Measurements from ENCODE around the gene PSMB1. TPM values are rescaled to one million over a fixed set of nuclear protein-coding genes. Genes with fewer than 3 reads are reported as not detected.

The PSMB1 gene
- total and polyA plus RNA-seq, 2 experiments from 2014 or later = 357 to 576 TPM

- no peak for DNase-seq (ENCODE audit: low spot score)
- Histone ChIP-seq H3K9me2 (ENCODE audit: insufficient read depth) (no peaks in the 10 kb centered on the region), H3K27me3 (ENCODE audit: insufficient read depth) (no peaks in the 10 kb centered on the region), H3K36me3 (ENCODE audit: insufficient read depth) (peaks cover 19% of the 10 kb centered on the region; the same call in 1 of the 2 replicates), H2AFZ (no peak overlapping the region), H3K79me2 (replicated peaks; ENCODE audit: insufficient read depth) (peaks cover 30% of the 10 kb centered on the region), H3K27ac (ENCODE audit: low read depth) (no peak overlapping the region), H4K20me1 (replicated peaks; ENCODE audit: insufficient read depth) (peaks cover 11% of the 10 kb centered on the region), H3K4me1 (ENCODE audit: insufficient read depth) (no peaks in the 10 kb centered on the region), H3F3A (replicated peaks; ENCODE audit: low read depth) (no peaks in the 10 kb centered on the region), H3K4me3 (no peak overlapping the region), H3K4me2 (no peak overlapping the region)
- no peak overlapping the region for H3K4me3 Mint-ChIP-seq
- no peaks in the 10 kb centered on the region for H3K9me3 Mint-ChIP-seq
- TF ChIP-seq CREB1 (CRISPR knock-in tag; IDR thresholded peaks at IDR 0.05; ENCODE audit: low read depth) (no peak), STAT1 (IDR thresholded peaks at IDR 0.05; ENCODE audit: unreplicated experiment) (no peak), EZH2phosphoT487 (IDR thresholded peaks at IDR 0.05; ENCODE audit: unreplicated experiment) (no peak), REST (IDR thresholded peaks at IDR 0.05; ENCODE audit: unreplicated experiment) (no peak), CTCF (conservative IDR thresholded peaks at IDR 0.05; ENCODE audit: low read depth in 2 of 2) (no peak), ZNF114 (CRISPR knock-in tag; IDR thresholded peaks at IDR 0.05) (no peak), ZNF462 (CRISPR knock-in tag; IDR thresholded peaks at IDR 0.05) (no peak), ZNF331 (CRISPR knock-in tag; IDR thresholded peaks at IDR 0.05; ENCODE audit: low read depth) (no peak), POLR2AphosphoS5 (IDR thresholded peaks at IDR 0.05; ENCODE audit: low read depth) (no peak), JUNB (IDR thresholded peaks at IDR 0.05; ENCODE audit: unreplicated experiment) (no peak), NANOG (IDR thresholded peaks at IDR 0.05; ENCODE audit: borderline replicate concordance) (no peak), ETS1 (IDR thresholded peaks at IDR 0.05) (no peak)
- no peak for ATAC-seq
- H3K4me1 Mint-ChIP-seq = no peaks in the 10 kb centered on the region
- H3K27me3 Mint-ChIP-seq (ENCODE audit: insufficient read depth, low read depth, poor library complexity) = peaks cover 1% of the 10 kb centered on the region
- peaks cover 48% of the 10 kb centered on the region for H3K36me3 Mint-ChIP-seq (ENCODE audit: low read depth)
- H3K27ac Mint-ChIP-seq = no peak overlapping the region
These were observed 8.4 kb upstream of the PSMB1 start for GRCh38 chr6:170561555-170561954.
